Breast epithelium (tissue), 4 donors: ENCODE measurements around the gene HDLBP. TPM values are rescaled to one million over a fixed set of nuclear protein-coding genes. Genes with fewer than 3 reads are reported as not detected.

Experiments
- DNase-seq, 2 donors: peaks; one replicate each; pipeline ENCODE4 v3.0.0-alpha.2; 2019; ENCODE audit warnings: low spot score in 2 of 2
- H3K27ac ChIP-seq, 2 donors: fragments of 200-600 bp; sonication (generic) in 1 of 2; one replicate each; pipeline ENCODE4 v1.5.1; 2016 to 2019; ENCODE audit warnings: mild to moderate bottlenecking in 1 of 2
- H3K27me3 ChIP-seq, 2 donors: fragments of 200-600 bp; sonication (generic) in 1 of 2; one replicate each; pipeline versions ENCODE4 v1.5.1 to v1.6.0; 2017 to 2019; ENCODE audit warnings: control low read depth in 1 of 2, mild to moderate bottlenecking in 1 of 2
- H3K36me3 ChIP-seq: fragments of 200-600 bp; one replicate; pipeline ENCODE4 v1.5.1; 2019
- H3K4me1 ChIP-seq, 2 donors: fragments of 200-600 bp; sonication (generic); one replicate each; pipeline ENCODE4 v1.5.1; 2016 to 2019; ENCODE audit warnings: control low read depth in 1 of 2
- H3K4me3 ChIP-seq, 3 donors: fragments of 200-600 bp; sonication (generic); 1 replicate in 2 of 3; 2 replicates in 1 of 3; pipeline ENCODE4 v1.5.1; 2016 to 2019; ENCODE audit warnings: mild to moderate bottlenecking in 3 of 3, moderate library complexity in 2 of 3
- H3K9me3 ChIP-seq, 2 donors: fragments of 200-600 bp; sonication (generic) in 1 of 2; one replicate each; pipeline ENCODE4 v1.5.1; 2016 to 2019; ENCODE audit warnings: control low read depth in 1 of 2
- CTCF ChIP-seq, 3 donors: fragments of 450-650 bp; IDR thresholded peaks; one replicate each; pipeline ENCODE4 v1.5.1; 2016 to 2017; ENCODE audit warnings: antibody characterized with exemption in 3 of 3, mild to moderate bottlenecking in 3 of 3, moderate library complexity in 3 of 3
- POLR2A ChIP-seq: fragments of 450-650 bp; IDR thresholded peaks from one replicate; pipeline ENCODE4 v1.6.1; 2016; ENCODE audit warnings: antibody characterized with exemption, mild to moderate bottlenecking, moderate library complexity
- POLR2AphosphoS5 ChIP-seq, 3 donors: sonication (generic); formaldehyde crosslinking; IDR thresholded peaks; one replicate each; pipeline ENCODE4 v1.6.1; 2017; ENCODE audit warnings: antibody characterized with exemption in 3 of 3
- intact Hi-C: fragments of 100-400 bp; cut with DNase I; formaldehyde crosslinking; loops from one replicate; pipeline ENCODE4 v1.15.1; 2023; ENCODE audit warnings: low total_unique reads
- total RNA-seq, 3 donors: library from RNA; depleted of rRNA; stranded (reverse); fragments of >200 nt; gene quantifications; one replicate each; pipeline ENCODE4 v1.1.0, GENCODE V29; 2016

The HDLBP gene
- total RNA-seq, 3 donors from 2014 or later, result 339 to 515 (median 383) TPM

GRCh38 chr2:241216211-241216761, 99.2 kb downstream of the HDLBP start:
- Histone ChIP-seq H3K4me1 (peaks cover 0 to 6% of the 10 kb centered on the region in 2 donors), H3K36me3 (no peaks in the 10 kb centered on the region), H3K9me3 (no peaks in the 10 kb centered on the region), H3K27me3 (no peaks in the 10 kb centered on the region), H3K27ac (no peak overlapping the region), H3K4me3 (no peak overlapping the region)
- TF ChIP-seq CTCF (IDR thresholded peaks at IDR 0.05) (no peak), POLR2AphosphoS5 (IDR thresholded peaks at IDR 0.05) (no peak), POLR2A (no peak)
- intact Hi-C loops, result no loop called here
- no peak for DNase-seq

- no peaks in the 10 kb centered on the region for H3K9me3 ChIP-seq
- H3K4me1 ChIP-seq, result peaks cover 0 to 6% of the 10 kb centered on the region in 2 donors
- intact Hi-C loops, result no loop called here
- no peak overlapping the region for H3K4me3 ChIP-seq
- H3K27me3 ChIP-seq, result no peaks in the 10 kb centered on the region
- TF ChIP-seq CTCF (IDR thresholded peaks at IDR 0.05) (no peak), POLR2AphosphoS5 (IDR thresholded peaks at IDR 0.05) (no peak), POLR2A (no peak)
- H3K27ac ChIP-seq, result no peak overlapping the region
- no peaks in the 10 kb centered on the region for H3K36me3 ChIP-seq
- DNase-seq, result no peak
Measured at GRCh38 chr2:241215421-241215820, 100.1 kb downstream of the HDLBP start.

GRCh38 chr2:241214766-241215165, 100.7 kb downstream of the HDLBP start:
- Histone ChIP-seq H3K9me3 (no peaks in the 10 kb centered on the region), H3K4me3 (no peak overlapping the region), H3K27ac (no peak overlapping the region), H3K27me3 (no peaks in the 10 kb centered on the region), H3K4me1 (peaks cover 0 to 6% of the 10 kb centered on the region in 2 donors), H3K36me3 (no peaks in the 10 kb centered on the region)
- no peak for DNase-seq
- TF ChIP-seq POLR2AphosphoS5 (IDR thresholded peaks at IDR 0.05), result no peak
- TF ChIP-seq CTCF (IDR thresholded peaks at IDR 0.05), result no peak
- no peak for TF ChIP-seq POLR2A
- intact Hi-C loops, result no loop called here

GRCh38 chr2:241214209-241214608, 101.3 kb downstream of the HDLBP start:
- Histone ChIP-seq H3K27me3 (no peaks in the 10 kb centered on the region), H3K36me3 (no peaks in the 10 kb centered on the region), H3K4me1 (peaks cover 0 to 6% of the 10 kb centered on the region in 2 donors), H3K4me3 (no peak overlapping the region), H3K27ac (no peak overlapping the region), H3K9me3 (no peaks in the 10 kb centered on the region)
- intact Hi-C loops, result no loop called here
- no peak for DNase-seq
- TF ChIP-seq POLR2AphosphoS5 (IDR thresholded peaks at IDR 0.05) (no peak), CTCF (IDR thresholded peaks at IDR 0.05) (no peak), POLR2A (no peak)

GRCh38 chr2:241213567-241213966, 101.9 kb downstream of the HDLBP start:
- no peaks in the 10 kb centered on the region for H3K9me3 ChIP-seq
- intact Hi-C loops, result no loop called here
- no peak overlapping the region for H3K4me3 ChIP-seq
- H3K4me1 ChIP-seq, result no peaks in the 10 kb centered on the region
- H3K27ac ChIP-seq, result no peak overlapping the region
- no peaks in the 10 kb centered on the region for H3K27me3 ChIP-seq
- H3K36me3 ChIP-seq, result no peaks in the 10 kb centered on the region
- DNase-seq, result no peak
- TF ChIP-seq CTCF (IDR thresholded peaks at IDR 0.05) (no peak), POLR2AphosphoS5 (IDR thresholded peaks at IDR 0.05) (no peak), POLR2A (no peak)
